ENCODE data around the gene ANKRD42.

Gene ANKRD42

GRCh38 chr11:83185767-83186166 is 7.7 kb upstream of the ANKRD42 start:
- H3K36me3 ChIP-seq (ENCODE audit: insufficient read depth, low read length): peaks cover 55% of the 10 kb centered on the region
- H3F3A ChIP-seq (ENCODE audit: low read depth): peaks cover 8% of the 10 kb centered on the region

GRCh38 chr11:83187465-83187864 is 6.0 kb upstream of the ANKRD42 start:
- no peak overlapping the region for H2AFZ ChIP-seq (ENCODE audit: low read length)
- peaks cover 15% of the 10 kb centered on the region for H3K79me2 ChIP-seq (ENCODE audit: insufficient read depth, low read length)
- TF ChIP-seq CTCF (conservative IDR thresholded peaks at IDR 0.05; ENCODE audit: low read length) (no peak), EZH2phosphoT487 (IDR thresholded peaks at IDR 0.05; ENCODE audit: borderline replicate concordance) (no peak)
- peaks cover 6% of the 10 kb centered on the region for H3K4me1 ChIP-seq (ENCODE audit: insufficient read depth, low read length, poor library complexity, severe bottlenecking)
- H3K9me3 ChIP-seq (ENCODE audit: insufficient read depth, low read depth, low read length): no peaks in the 10 kb centered on the region
- H3F3A ChIP-seq (ENCODE audit: low read depth): peaks cover 8% of the 10 kb centered on the region
- no peak overlapping the region for H3K4me3 ChIP-seq (ENCODE audit: low read length, poor library complexity, severe bottlenecking)
- no peaks in the 10 kb centered on the region for H3K27me3 ChIP-seq (ENCODE audit: insufficient read depth, low read length, poor library complexity, severe bottlenecking)
- no peaks in the 10 kb centered on the region for H3K9me2 ChIP-seq (replicated peaks; ENCODE audit: low read depth, low read length)
- no peaks in the 10 kb centered on the region for H4K20me1 ChIP-seq (ENCODE audit: insufficient read depth, low read length, poor library complexity, severe bottlenecking)
- no peak overlapping the region for H3K9ac ChIP-seq (ENCODE audit: low read depth, low read length, poor library complexity, severe bottlenecking)
- peaks cover 46% of the 10 kb centered on the region for H3K36me3 ChIP-seq (ENCODE audit: insufficient read depth, low read length)
- no peak overlapping the region for H3K4me2 ChIP-seq (ENCODE audit: low read depth, low read length, poor library complexity, severe bottlenecking)

More at GRCh38 chr11:83185767-83186166, 7.7 kb upstream of the ANKRD42 start:
- Histone ChIP-seq H3K9me3 (ENCODE audit: insufficient read depth, low read depth, low read length) (no peaks in the 10 kb centered on the region), H3K27me3 (ENCODE audit: insufficient read depth, low read length, poor library complexity, severe bottlenecking) (no peaks in the 10 kb centered on the region), H3K79me2 (ENCODE audit: insufficient read depth, low read length) (0 out of 2 replicates have a peak, but pooled peaks cover 4% of the 10 kb centered on the region), H3K4me2 (ENCODE audit: low read depth, low read length, poor library complexity, severe bottlenecking) (no peak overlapping the region), H4K20me1 (ENCODE audit: insufficient read depth, low read length, poor library complexity, severe bottlenecking) (peaks cover 6% of the 10 kb centered on the region), H3K9ac (ENCODE audit: low read depth, low read length, poor library complexity, severe bottlenecking) (no peak overlapping the region), H3K4me1 (ENCODE audit: insufficient read depth, low read length, poor library complexity, severe bottlenecking) (no peaks in the 10 kb centered on the region), H2AFZ (ENCODE audit: low read length) (no peak overlapping the region), H3K4me3 (ENCODE audit: low read length, poor library complexity, severe bottlenecking) (no peak overlapping the region), H3K9me2 (replicated peaks; ENCODE audit: low read depth, low read length) (no peaks in the 10 kb centered on the region)
- no peak for TF ChIP-seq CTCF (conservative IDR thresholded peaks at IDR 0.05; ENCODE audit: low read length)
- TF ChIP-seq EZH2phosphoT487 (IDR thresholded peaks at IDR 0.05; ENCODE audit: borderline replicate concordance): no peak

GRCh38 chr11:83191491-83191890 is 2.0 kb upstream of the ANKRD42 start:
- peaks cover 9% of the 10 kb centered on the region; the same call in 1 of the 2 replicates for H3K36me3 ChIP-seq (ENCODE audit: insufficient read depth, low read length)
- no peaks in the 10 kb centered on the region for H3K27me3 ChIP-seq (ENCODE audit: insufficient read depth, low read length, poor library complexity, severe bottlenecking)
- H3K9me2 ChIP-seq (replicated peaks; ENCODE audit: low read depth, low read length): no peaks in the 10 kb centered on the region
- no peaks in the 10 kb centered on the region for H3F3A ChIP-seq (ENCODE audit: low read depth)
- H3K79me2 ChIP-seq (ENCODE audit: insufficient read depth, low read length): peaks cover 21% of the 10 kb centered on the region
- TF ChIP-seq CTCF (conservative IDR thresholded peaks at IDR 0.05; ENCODE audit: low read length): no peak
- no peak for TF ChIP-seq EZH2phosphoT487 (IDR thresholded peaks at IDR 0.05; ENCODE audit: borderline replicate concordance)
- H4K20me1 ChIP-seq (ENCODE audit: insufficient read depth, low read length, poor library complexity, severe bottlenecking): no peaks in the 10 kb centered on the region
- H3K9ac ChIP-seq (ENCODE audit: low read depth, low read length, poor library complexity, severe bottlenecking): no peak overlapping the region
- no peak overlapping the region for H3K4me3 ChIP-seq (ENCODE audit: low read length, poor library complexity, severe bottlenecking)
- peak overlapping the region; percentile 100 for H3K4me2 ChIP-seq (ENCODE audit: low read depth, low read length, poor library complexity, severe bottlenecking)
- H3K9me3 ChIP-seq (ENCODE audit: insufficient read depth, low read depth, low read length): no peaks in the 10 kb centered on the region
- no peak overlapping the region for H2AFZ ChIP-seq (ENCODE audit: low read length)
- H3K4me1 ChIP-seq (ENCODE audit: insufficient read depth, low read length, poor library complexity, severe bottlenecking): peaks cover 23% of the 10 kb centered on the region
